H4 (cell line): Measurements from ENCODE around the gene ASF1A. TPM values are rescaled to one million over a fixed set of nuclear protein-coding genes. Genes with fewer than 3 reads are reported as not detected.

Experiments used
- DNase-seq: peaks from one replicate; pipeline ENCODE4 v3.0.0-alpha.2; 2015; ENCODE audit warnings: low spot score
- total RNA-seq: library from RNA; depleted of rRNA; stranded (reverse); fragments of >200 nt; shearing (Covaris generic); gene quantifications from 2 replicates; pipeline ENCODE4 v1.2.3, GENCODE V29; 2014

ASF1A gene
- total RNA-seq, 1 experiment from 2014 or later = 46.3 TPM

DNA sequence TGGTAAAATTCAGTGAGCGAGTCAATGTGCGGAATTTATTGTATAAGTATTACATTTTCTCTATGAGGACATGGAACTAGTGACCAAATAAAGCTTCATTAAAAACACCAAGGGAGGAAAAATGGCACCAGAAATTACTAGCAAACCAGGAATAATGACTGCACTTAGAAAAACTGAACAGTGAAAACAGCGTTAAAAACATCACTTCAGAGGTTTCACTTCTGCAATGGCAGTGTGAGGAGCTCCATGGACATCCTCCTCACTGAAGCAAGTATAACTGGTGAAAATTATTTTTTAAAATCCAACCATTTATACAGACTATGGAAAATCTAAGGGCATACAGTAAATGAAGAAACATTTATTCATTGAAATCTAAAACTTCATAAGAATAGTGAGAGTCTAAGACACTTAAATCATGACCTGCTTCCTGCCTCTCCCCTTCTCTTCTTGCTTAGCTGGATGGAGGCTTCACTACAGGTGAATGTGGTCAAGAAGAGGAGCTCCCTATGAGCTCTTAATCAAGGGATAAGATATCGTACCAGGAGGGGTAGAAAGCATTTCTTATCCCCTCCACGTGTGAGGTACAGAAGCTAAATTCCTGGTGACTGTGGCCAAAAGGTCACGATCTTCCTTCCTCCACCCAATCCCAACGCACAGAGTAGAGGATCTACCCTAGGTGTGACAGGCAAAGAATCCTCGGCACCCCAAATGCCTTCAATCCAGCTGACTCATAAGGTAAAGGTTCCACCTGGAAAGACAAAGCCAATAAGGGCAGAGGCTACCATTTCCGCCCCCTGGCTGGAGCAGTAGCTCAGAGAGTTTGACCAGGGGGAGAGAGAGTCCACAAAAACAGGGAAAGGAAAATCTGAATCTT is 12.3 kb upstream of the ASF1A start:
- no peak for DNase-seq

DNA sequence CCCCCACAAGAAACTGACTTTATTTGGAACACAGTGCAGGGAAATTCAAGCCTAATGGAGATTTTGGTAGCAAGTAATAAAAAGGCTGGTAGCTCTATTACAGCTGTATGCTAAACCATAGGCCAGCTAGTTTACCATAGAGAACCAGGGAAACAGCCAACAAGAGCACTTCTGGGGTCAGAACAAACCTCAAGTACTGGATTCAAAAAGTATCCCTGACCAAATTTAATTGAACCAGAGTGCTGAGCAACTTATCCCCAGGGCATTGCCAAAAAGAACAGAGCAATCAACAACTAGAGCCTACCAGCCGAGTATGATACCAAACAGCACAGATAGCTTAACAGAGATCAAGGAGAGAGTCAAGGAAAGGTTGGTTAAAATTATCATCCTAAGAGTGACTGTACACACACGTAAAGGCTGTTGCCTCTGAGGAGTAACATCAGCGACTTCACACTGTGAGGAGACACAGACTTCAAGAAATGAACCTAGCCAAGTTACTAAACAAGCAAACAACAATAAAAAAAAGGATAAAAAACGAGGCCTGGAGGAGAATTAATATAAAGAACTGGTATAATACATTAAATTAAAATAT is 11.5 kb upstream of the ASF1A start:
- no peak for DNase-seq

GRCh38 chr6:118886641-118887040 is 7.3 kb upstream of the ASF1A start:
- no peak for DNase-seq

DNA sequence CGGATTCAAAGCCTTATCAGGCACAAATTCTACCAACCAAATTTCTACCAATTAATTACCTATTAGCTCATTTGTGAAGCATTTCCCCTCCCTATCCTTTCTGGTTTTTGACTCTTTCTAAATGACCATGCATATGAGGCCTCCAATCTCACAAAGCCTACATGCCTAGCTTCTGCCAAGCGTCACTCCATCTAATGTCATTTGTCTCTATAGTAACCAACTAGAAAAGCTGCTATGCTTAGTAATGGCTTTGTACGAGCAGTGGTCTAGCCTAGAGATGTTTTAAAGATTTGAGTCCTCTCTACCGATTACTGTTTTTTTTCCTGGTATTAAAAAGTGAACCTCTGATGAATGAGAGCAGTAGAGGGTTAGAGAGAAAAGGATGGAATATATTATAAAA is 4.8 kb upstream of the ASF1A start:
- no peak for DNase-seq

GRCh38 chr6:118890997-118891790 is 2.8 kb upstream of the ASF1A start:
- no peak for DNase-seq

DNA sequence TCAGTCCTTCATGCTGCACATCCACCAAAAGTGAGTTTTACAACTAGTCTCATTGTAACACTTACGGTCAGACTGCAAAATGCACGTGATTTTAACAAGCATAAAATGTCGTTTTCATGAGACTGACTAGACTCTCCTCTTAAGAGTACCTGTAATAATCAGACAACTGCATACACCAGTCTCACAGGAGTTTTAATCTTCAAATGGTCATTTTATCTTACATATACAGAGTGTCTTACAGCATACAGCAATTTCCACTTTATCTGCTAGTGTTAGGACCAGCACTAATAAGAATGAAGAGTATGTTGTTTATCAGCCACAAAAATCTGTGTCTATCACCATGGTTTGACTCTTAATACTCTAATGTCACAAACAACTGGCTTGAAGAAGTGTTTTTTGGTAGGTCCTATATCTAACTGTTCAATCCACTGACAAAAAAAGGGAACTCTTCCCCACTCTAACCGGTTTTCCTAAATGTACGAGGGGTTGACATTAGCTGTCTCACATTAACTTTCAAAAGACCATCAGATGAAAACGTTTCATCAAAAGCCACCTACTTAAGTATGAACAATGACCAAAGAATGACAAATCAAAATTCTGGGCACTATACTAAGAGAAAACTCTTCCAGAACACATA is 1.5 kb upstream of the ASF1A start:
- DNase-seq = no peak

- DNase-seq = peak; percentile 47
Observed at GRCh38 chr6:118893064-118893806, 717 bp upstream of the ASF1A start.

GRCh38 chr6:118894425-118895260 is 691 bp downstream of the ASF1A start:
- DNase-seq = no peak

- DNase-seq = no peak
Observed at GRCh38 chr6:118895261-118895560, 1.3 kb downstream of the ASF1A start.

DNA sequence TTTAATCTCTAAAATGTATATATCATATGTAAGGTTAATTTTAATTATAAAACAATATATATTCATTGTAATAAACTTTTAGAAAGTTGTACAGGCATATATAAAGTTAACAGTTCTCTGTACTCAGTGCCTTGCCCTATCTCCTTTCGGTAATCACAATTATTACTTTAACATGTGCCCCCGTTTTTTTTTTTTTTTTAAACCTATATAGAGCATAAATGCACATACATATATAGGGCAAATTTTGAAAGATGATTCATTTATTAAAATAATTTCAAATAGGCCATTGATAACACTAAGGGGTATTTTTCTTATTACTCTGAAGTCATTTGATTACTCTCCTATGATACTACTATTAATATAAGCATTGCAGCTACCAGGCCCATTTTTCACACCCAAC is 1.9 kb downstream of the ASF1A start:
- DNase-seq = no peak

DNA sequence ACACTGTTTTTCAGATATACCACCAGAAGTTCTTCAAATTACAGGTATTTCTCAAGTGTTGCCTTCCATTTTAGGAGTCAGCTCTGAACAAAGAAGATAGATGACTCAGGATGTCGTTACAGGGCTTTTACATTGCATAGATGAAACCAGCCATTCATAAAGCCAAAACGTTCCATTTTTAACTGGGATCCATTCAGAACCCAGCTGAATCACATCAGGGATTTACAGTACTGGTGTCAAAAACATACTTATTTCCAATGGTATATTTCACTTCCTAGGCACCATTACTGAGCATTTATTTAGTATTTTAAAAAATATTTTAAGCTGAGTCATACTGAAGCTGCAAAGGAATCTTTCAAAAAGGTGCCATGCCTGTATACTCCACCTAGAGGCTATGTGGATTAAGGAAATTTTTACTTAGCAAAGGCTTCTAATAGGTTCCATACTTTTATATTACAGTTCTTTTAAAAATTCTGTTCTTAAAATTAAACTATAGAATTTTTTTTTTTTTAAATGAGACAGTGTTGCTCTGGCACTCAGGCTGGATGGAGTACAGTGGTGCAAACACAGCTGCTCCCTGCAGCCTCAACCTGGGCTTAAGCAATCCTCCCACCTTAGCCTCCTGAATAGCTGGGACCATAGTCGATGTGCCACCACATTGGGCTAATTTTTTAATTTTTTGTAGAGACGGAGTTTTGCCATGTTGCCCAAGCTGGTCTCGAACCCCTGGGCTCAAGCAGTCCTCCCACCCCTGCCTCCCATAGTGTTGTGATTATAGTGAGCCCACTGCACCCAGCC is 2.6 kb downstream of the ASF1A start:
- peak; percentile 66 for DNase-seq

DNA sequence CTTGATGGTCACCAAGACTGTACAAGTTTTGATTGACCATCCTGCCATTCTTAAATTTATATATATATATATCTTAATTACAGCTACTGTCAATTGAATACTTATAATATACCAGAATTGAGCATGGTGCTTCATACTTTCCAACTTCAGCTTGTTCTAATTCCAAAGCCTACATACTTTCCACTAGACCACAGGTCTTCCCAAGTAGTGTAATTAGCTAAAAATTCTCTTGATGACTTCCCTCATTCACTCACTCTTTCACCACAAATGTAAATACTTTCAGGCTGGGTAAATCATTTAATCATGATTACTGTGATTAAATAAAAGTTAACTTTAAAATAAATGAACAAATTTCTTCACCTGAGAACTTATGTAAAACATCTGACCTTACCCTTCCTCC is 3.4 kb downstream of the ASF1A start:
- no peak for DNase-seq

DNA sequence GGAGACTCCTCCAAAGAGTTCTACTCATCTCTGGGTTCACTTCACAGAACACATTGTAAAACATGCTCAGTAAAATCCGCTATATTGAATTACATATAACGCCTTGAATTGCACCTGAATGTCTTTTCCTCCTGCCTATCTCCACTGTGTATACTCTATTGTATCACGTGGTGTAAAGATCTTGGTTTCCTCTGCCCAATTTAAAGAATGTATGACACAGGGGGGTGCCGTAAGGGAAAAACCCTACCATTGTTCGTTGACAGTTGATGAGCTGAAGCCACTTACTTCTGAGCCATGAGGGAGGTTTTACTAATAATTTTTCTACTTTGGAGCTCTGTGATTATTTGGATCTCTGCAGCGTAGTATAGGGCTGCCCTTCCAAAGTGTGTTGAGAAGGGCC is 6.0 kb downstream of the ASF1A start:
- no peak for DNase-seq

DNA sequence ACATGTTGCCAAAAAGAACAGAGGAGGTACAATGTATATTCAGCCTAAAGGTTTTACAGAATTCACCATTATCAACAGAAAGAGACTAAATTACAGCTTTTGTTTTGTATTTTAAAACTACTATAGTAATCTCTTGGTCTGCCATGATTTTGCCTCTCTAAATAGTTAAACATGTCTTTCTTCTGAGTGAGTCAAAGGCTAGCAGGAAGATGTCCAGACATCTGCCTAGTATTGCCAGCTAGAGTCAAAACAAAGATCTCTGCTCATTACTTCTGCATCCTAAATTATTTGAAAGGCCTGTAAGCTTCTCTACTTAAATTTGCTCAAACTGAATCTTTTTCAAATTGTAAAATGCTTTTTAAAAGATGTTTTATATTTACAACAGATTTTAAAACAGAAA is 8.8 kb downstream of the ASF1A start:
- DNase-seq = no peak

GRCh38 chr6:118903138-118903537 is 9.2 kb downstream of the ASF1A start:
- DNase-seq = no peak

DNA sequence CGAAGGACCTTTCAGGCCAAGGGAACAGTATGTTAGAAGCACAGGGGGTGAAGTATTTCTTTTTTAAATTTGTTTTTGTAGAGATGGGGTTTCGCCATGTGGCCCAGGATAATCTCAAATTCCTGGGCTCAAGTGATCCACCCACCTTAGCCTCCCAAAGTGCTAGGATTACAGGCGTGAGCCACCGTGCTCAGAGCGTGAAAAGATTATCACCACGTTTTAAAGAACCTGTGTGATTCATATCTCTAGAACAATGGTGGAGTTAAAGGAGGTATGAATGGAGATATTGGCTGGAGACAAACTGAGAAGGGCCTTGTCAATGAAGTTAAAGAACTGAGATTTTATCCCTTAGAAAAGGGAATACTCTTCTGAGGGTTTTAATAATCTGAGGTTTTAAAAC is 9.7 kb downstream of the ASF1A start:
- DNase-seq = no peak

DNA sequence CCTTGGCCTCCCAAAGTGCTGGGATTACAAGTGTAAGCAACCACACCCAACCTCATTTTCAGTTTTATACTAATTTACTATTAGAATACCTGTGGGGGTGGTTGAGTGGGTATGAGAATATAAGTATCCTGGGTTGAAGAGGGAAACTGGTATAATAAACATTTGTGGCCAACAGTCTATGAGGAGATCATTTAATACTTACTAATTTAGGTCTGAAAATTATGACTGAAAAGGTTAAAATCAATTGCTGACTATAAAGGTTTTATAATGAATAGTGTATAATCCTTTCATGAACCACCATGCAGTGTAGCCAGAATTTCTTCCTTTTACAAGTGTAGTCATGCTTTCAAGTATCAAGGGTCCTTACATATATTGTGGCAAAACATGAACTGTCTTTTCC is 11.1 kb downstream of the ASF1A start:
- DNase-seq = no peak

DNA sequence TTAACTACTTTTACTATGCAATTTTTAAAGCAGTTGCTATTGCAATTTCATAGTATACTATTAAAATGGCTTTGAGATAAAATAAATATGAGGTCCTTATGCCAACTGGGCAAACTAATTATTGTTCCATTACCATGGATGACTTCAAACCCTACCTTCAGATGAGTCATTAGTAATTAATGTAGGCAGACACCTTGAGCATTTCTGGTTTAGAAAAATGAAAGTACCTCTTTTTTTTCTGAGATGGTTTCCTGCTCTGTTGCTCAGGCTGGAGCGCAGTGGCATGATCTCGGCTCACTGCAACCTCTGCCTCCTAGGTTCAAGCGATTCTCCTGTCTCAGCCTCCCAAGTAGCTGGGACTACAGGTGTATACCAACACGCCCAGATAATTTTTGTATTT is 11.9 kb downstream of the ASF1A start:
- no peak for DNase-seq

- DNase-seq = no peak
Observed at GRCh38 chr6:118908441-118908840, 14.5 kb downstream of the ASF1A start.

GRCh38 chr6:118912646-118913045 is 18.7 kb downstream of the ASF1A start:
- no peak for DNase-seq
